Erythroblast (primary cell): ENCODE measurements around the gene RFX3.

Source experiments
- DNase-seq, 2 experiments: peaks; one replicate each; lab custom pipeline; 2025; lab: John Stamatoyannopoulos, UW
- GATA1 ChIP-seq: IDR thresholded peaks from 2 replicates; pipeline ENCODE4 v1.6.1; 2011; ENCODE audit warnings: low read depth, mild to moderate bottlenecking, control low read depth, low read length, moderate library complexity
- POLR2A ChIP-seq: IDR thresholded peaks from 2 replicates; pipeline ENCODE4 v1.6.1; 2011; ENCODE audit warnings: mild to moderate bottlenecking, low read length

Gene RFX3

DNA sequence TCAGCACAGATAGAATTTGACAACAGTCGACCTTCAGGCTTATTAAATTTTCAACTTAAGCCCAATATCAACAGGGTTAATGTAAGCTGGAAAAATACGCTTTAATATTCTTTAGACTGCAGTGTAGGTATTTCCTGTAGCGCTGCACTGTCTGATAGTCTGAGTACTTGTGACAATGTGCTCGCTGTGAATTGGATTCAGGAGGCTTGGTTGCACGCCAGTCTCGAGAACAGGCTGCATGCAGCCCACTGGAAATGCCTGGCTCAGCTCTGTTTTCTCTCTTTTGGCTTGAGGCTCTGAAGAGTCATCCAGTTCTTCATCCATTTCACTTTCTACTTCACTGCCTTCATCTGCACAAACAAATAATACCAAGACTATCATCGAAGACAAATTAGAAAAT is 300.9 kb downstream of the RFX3 start:
- TF ChIP-seq POLR2A, result no peak
- TF ChIP-seq GATA1, result no peak
- no peak for DNase-seq

DNA sequence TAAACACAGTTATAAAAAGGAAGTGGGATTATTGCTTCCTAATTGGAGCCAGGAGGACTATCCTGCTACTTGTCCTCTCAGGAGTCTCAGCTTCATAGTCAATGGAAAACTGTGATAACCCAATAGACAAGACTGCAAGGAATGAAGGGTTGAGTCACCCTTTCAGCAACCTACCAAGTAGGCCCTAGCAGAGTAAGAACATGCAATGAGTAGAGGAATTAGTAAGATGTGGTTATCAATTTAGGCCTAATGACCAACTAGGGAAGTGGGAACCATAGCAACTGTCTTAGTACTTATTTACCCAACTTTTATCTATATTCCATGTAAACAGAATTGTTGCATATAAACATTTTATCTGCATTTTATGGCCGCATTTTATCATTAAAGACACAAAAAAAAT is 310.1 kb downstream of the RFX3 start:
- no peak for DNase-seq
- TF ChIP-seq GATA1, result no peak
- no peak for TF ChIP-seq POLR2A

DNA sequence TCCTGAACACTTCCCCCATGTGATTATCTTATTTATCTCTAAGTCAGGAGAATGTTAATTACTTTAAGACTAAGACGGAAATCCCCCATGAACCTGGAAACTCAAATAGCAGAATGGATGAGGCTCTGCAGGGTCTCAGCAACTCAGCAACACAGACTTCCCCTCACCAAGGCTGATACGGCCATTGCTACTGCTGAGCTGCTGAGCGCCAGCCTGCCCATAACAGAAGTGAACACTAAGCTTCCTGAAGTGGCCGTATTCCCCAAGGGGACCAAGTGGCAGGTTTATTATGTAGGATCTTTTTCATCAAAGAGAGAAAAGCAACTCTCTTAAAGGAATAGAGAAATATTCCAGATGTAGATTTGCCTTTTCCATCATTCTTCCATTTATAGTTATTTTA is 311.1 kb downstream of the RFX3 start:
- no peak for TF ChIP-seq GATA1
- no peak for TF ChIP-seq POLR2A
- no peak for DNase-seq

DNA sequence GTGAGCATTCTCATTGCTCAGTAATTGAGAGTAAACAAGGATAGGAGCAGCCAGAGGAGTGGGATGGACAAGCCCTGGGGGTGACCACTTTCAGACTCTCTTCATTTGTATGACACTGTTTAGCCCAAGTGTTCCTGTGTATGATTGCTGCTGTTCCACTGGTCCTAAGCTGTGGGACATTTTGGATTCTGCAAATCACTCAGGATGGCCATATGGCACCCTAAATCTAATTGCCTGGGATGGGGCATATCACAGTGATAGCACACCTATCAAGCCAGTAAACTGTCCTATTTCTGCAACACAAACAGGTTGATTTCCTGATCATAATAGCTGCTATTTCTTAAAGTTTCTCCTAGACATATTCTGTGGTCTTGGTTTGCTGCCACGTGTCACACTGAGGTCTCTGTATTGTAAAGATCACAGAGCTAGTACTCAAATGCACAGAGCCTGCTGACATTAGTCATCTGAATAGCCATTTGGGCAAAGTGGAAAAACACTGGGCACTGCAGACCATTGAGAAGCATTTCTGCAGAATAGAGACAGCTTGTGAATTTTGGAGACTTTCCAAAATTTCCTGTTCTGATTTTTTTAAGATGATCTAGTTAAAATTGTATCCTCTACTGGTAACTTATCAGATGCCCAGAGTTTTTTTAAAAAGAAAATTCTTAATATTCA is 320.2 kb downstream of the RFX3 start:
- TF ChIP-seq GATA1, result no peak
- no peak for TF ChIP-seq POLR2A
- no peak for DNase-seq

DNA sequence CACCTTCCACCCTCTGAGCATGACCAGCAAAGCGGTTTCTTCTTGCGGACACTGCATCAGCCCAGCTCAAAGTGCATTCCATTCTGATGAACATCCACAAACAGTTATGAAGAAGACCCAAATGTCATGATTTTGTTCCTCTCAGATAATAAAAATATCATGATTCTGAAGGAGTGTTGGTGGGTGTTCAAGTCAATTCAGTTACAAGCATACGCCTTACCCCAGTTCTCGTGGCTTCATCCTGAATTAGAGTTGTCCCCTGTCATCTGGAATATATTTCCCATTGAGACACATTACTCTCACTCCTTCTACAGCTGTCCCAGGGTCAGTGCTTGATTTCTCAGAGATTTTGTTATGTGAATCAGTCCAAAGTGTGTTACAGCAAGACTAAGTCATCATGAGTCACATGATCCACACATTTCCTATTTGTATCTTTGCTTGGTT is 325.4 kb downstream of the RFX3 start:
- TF ChIP-seq POLR2A, result no peak
- TF ChIP-seq GATA1, result no peak
- DNase-seq, result no peak

DNA sequence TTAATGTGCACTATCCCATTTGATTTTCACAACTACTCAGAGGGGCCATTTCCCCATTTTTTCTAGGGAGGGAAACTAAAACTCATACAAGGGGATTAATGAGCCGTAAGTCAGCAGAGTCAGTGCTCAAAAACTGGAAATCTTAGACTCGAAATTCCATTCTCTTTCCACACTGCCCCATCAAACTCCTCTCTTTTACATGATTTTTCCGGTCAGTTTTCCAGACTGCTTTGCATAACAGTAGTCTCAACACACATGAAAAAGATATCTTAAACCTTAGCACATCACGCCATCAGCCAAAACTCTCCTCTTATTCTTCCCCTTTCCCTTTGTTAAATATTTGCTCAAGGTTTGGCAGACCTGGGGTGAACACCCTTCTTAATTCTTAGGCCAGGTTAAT is 332.0 kb downstream of the RFX3 start:
- DNase-seq, result no peak
- TF ChIP-seq GATA1 (no peak), POLR2A (no peak)

DNA sequence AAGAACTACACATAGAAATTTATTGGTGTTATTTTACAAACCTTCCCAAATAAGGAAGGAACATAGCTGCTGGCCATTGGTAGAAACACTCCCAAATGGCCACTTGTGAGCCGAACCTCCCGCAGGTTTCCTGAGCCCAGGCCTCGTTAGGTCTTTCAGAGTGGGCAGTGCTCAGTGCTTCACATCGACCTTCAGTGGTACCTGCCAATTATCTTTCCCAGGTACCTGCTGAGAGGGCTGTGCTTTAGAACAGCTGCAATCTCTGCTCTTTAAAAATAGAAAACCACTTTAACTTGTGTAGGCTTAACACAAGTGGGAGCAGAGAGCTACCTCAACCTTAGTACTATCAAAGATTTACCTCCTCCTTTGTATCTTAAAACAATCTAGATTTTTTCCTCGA is 334.1 kb downstream of the RFX3 start:
- TF ChIP-seq GATA1 (no peak), POLR2A (no peak)
- no peak for DNase-seq

DNA sequence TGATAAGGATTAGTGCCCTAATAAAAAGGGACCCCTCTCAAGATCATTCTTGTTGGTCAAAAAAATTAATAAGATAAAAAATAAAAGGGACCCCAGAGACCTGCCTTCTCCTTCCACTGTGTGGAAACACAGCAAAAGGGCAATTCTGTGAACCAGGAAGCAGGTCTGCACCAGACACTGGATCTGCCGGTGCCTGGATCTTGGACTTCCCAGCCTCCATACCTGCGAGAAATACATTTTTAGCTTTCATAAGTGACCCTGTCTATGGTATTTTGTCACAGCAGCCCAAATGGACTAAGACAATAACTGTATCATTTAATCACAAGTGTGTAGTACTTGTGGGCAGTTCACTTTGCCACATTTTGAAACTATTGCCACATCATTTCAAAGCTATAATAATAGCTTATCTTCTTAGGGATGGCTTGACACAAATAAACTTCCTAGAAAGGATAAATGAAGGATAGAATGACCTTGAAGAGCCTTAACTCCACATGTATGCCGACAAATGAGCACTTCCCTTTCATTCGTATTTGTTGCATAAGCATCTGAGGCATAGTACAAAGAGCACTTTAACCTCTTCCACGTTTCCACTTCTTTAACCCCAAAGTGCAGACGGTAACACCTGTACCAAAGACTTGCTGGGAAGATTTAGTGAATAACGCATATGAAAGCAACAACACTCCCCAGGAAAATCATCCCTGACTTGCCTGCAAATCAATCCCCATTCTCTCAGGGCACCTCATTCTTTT is 336.5 kb downstream of the RFX3 start:
- DNase-seq, result no peak
- TF ChIP-seq POLR2A, result no peak
- TF ChIP-seq GATA1, result no peak

DNA sequence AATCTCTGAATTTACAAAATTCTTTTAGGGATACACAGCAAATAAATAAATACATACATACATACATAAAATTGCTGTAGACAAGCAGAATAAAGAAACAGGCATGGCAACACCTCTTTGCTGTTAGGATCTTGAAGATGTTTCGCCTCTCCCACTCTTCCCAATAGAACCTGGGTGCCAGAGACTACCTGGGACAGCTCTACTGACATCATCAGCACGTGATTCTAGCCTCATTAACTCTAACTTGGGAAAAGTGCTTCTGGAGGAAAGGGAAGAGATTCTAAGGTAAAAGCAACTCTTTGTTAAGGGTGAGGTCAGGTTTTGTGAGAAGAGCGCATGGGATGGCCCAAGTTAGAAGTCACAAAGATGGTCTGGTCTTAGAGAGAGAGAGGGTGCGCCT is 339.1 kb downstream of the RFX3 start:
- DNase-seq, result no peak
- TF ChIP-seq POLR2A, result no peak
- no peak for TF ChIP-seq GATA1

DNA sequence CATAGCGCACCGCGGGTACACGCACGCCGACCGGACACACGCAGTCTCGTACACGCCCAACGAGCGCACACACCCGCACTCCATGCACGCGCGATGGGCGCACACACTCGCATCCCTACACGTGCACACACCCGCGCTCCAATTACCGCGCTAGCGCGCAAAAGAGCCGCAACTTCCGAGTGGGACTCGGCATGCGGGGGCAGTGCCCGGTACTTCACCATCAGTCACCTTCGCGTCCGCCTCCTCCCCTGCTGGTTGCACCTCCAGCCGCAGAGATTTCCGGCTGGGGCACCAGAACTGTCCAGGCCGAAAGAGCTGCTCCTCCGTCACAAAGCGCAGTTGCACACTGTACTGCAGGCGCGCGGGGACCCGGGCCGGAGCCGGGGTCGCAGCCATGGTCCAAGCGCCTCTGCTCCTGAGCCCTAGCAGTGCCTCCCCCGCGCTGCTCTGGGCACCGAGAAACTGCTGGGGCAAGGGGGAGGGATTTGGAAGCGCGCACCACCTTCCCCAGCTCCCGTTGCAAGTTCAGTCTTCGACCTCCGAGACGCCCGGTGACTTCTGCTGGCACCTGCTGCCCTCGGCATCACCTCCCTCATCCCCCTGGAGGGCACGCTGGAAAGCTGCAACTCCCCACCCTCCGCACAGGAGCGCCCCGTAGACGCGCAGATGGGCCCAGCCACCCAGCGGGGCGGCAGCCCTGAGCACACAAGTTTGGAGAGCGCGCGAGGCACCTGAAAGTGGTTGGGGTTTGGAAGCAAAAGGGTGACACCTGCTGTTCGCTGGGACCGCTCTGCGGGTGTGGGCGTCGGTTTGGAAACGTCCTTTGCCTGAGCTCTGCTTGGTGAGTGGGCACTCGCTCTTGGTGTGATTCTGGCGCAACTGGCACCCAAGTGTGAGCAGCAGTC is 344.5 kb downstream of the RFX3 start:
- no peak for TF ChIP-seq GATA1
- no peak for TF ChIP-seq POLR2A
- DNase-seq, result peak; percentile 29 to 37

DNA sequence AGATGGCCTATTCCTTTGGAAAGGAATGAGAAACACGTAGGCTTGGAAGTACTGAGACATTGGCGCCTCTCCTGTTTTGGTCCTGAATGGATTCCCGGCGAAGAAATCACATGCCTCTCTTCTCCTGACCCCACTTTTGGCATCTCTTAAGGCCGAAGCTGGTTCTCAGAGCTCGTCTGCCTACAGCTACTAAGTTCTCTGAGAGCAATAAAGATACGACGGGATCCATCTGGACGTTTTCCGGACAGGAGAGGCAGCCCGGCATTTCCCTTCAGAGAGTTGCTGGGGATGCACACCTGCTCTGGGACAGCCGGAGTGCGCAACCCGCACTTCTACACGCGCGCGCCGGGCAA is 345.1 kb downstream of the RFX3 start:
- no peak for DNase-seq
- TF ChIP-seq POLR2A (no peak), GATA1 (no peak)

DNA sequence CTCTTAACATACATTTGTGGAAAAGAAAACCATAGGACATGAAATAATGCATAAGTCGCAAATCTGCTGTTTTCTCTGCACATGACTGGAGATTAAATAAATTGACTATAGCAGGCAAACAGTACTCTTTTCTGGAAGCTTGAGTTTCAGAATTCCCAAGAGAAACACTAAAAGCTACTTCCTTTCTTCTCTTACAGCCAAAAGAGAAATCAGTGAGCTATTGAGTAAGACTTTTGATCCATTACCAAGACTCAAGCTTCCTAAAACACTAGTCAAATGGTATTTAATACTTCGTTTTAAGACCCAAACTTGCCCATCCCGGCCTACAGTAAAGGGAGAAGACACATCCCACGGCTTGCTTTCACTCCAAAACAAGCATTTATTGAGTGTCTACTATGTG is 346.1 kb downstream of the RFX3 start:
- DNase-seq, result no peak
- TF ChIP-seq GATA1 (no peak), POLR2A (no peak)

DNA sequence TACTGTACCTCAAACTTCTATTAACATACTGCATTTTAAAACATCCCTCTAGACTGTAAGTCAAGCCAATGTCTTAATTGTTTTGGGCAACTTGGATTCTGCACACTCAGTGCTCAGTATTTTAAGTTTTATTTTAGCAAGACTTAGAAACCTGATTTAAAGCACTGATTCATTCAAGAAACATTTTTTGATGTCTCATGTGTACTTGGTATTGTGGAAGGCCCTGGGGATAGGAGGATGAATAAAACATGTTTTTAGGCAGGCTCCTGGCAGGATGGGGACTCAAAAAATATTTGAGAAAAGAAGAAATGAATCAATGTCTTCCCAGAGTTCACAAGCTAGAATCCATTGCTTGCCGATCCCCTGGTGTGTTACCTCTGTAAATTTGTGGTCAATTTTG is 347.9 kb downstream of the RFX3 start:
- TF ChIP-seq POLR2A (no peak), GATA1 (no peak)
- DNase-seq, result no peak

DNA sequence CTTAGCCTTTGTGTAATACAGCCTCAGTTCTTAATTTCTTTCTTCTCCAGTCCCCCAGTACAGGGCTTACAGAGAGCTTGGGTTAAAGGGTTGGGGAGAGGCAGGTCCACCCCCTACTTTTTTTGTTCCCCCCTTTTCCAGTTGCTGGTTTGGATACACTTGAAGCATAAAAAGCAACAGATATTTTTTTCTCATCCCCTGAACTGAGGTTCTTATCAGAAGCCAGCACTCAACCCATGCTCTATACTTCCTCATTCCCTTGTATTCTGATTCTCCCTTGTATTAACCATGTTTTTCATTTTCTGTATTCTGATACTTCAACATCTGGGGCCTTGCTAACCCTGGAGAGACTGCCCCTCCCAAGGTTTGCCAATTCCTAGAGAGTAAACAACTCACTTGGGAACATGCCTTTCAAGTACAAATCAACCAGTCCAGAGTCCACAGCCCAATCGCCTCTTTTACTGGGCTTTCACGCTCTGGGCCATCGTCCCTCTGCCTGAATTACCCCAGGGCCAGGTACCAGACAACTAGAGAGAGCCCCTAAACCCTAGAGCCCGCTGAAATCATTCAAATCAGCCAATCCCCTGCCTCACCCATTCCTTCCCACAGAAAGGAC is 348.5 kb downstream of the RFX3 start:
- TF ChIP-seq GATA1 (no peak), POLR2A (no peak)
- DNase-seq, result no peak
